ENCODE measurements around the gene CCDC197.

CCDC197 gene

DNA sequence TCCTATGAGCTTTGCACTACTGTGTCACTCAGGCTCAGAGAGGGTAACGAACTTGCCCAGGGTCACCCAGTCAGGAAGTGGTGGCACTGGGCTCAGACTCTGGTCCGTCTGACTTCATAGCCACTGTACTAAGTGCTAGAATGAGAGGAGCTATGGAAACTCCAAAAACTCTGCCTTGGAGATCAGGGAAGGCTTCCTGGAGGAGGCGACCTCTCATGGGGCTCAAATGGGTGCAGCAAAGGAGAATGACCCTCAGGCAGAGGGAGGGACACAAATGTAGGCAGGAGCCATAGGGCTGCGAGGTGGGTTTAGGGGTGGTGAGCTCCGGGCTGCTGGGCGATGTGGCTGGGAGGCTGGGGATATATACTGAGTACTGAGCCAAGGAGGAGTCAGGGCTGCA is 3.2 kb downstream of the CCDC197 start:
- DNase-seq: no peak

DNA sequence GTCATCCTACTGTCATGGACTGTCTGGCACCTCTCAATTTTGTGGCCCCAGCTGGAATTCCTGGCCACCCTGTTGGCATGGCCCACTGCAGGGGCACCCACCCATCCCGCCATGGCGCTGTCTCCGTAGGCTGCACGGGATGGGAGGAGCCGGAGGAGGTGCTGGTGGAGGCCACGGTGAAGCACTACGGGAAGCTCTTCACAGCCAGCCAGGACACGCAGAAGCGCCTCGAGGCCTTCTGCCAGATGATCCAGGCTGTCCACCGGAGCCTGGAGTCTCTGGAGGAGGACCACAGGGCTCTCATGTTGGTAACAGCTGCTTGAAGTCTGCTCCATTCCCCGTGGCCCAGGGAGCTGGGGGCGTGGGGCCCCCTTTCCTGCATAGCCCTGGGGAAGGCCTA is 3.9 kb downstream of the CCDC197 start:
- DNase-seq: no peak

DNA sequence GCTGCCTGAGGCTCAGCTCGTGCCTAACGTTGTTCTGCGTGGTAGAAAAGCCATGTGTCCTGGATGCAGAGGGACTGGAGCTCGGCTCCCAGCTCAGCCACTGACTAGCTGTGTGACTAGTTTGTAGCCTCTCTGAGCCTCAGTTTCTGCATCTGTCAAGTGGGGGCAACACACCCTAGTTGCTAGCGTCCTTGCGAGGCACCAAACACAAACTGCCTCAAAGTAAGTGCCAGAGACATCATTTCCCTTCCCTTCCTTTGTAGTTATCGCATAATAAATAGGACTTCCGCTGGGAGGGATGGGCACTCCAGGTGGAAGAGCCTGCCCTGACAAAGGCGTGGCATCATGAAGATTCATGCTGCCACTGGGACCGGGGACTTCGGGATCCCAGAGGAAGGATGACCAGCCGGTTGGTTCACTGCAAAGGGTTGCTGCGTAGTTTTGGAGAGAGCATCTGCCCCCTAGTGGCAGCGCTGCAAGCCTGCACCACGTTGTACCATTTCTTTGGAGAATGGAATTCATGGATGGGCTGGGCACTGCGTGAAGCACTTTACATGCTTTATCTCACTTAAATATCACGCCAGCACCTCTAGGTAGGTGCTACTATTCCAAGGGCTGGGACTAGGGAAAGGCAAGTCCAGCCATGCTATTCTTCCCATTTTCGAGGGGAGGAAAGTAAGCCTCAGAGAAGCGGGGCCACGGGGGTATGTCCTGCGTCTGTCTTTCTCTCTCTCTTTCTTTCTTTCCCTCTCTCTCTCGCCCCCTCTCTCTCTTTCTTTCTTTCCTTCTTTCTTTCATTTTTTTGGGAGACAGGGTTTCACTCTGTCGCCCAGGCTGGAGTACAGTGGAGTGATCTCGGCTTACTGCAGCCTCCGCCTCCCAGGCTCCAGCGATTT is 4.6 kb downstream of the CCDC197 start:
- peak; percentile 23 to 71 (median 38) for DNase-seq

GRCh38 chr14:94003397-94003796 is 6.3 kb downstream of the CCDC197 start:
- no peak for DNase-seq

GRCh38 chr14:94004015-94004414 is 6.9 kb downstream of the CCDC197 start:
- DNase-seq: no peak

- peak in 1 of 5 experiments; percentile 49 for DNase-seq
These were observed 8.4 kb downstream of the CCDC197 start for GRCh38 chr14:94005324-94006073.

GRCh38 chr14:94008234-94008633 is 11.1 kb downstream of the CCDC197 start:
- peak in 1 of 5 experiments; percentile 51 for DNase-seq

- DNase-seq: no peak
These were observed 12.7 kb downstream of the CCDC197 start for GRCh38 chr14:94009767-94010166.

DNA sequence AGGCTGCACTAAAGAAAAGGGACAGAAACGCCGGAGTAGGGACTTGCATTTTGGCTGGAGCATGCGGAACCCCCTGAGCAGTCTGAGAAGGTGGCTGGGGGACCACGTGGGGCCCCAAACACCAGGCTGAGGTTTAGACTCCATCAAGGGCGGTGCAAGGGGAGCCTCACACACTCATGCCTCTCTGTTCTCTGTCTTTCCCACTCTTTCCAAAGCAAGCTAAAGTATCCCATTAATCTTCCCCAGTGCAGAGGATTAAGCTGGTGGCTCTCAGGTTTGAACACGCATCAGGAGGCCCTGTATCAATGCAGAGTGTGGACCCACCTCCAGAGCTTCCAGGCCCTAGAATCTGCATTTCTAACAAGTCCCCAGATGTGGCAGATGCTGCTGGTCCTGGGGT is 13.5 kb downstream of the CCDC197 start:
- no peak for DNase-seq

DNA sequence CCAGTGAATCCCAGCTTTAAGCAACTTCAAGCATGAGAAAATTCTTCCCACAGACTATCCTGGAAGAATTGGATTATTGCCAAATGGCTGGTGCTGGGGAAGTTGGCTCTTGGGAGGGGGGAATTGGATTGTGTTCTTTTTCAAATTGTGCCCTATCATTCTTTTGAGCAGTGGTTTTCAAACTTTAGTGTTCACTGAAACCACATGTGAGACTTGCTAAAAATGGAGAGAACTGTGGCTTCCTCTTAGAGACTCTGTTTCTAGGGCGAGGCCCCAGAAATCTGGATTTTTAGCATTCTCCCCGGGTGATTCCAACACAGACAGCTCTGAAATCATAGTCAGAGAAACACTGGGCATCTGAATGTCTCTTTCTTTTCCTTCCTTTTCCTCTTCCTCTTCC is 14.7 kb downstream of the CCDC197 start:
- peak in 2 of 5 experiments; percentile 58 to 71 for DNase-seq

DNA sequence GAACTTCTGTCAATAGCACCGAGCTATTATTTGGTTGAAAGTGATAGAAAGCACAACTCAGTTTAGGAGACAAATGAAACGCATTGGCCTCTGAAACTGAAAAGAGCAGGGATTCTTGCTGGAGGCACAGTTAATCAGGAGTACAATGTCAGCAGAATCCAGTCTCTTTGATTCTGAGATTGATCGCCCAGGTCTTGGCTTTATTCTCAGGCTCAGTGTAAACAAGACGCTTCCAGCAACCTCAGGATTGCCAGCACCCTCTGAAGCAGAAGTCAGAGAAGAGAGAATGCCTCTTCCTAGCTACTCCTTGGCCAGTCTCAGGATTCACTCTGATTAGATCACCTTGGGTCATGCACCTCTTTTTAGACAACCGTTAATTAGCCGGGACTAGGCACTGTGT is 17.3 kb downstream of the CCDC197 start:
- no peak for DNase-seq

- no peak for DNase-seq
These were observed 18.1 kb downstream of the CCDC197 start for GRCh38 chr14:94015223-94015622.

DNA sequence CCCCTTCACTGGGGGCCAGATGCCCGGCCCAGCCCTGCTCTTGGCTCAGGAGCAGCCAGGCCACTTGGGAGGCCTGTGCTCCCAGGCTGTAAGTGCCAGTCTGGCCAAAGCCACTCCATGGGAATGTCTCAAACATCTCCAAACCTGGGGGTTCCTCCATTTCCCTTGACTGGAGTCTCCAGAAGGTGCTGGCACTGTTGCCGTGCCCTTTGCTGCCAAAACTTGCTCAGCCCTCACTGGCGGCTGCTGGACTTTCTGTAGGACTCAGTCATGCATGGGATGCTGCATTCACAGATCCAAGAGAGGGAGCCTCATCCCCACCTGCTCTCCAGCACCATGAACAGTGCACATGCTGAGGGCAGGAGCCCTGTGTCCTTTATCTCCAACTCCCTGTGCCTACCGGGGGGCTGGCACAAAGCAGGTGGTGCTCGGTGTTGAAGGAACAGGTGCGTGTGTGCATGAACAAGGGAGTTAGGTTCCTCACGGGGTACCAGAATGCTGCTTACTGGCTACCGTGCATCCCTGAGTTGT is 19.4 kb downstream of the CCDC197 start:
- no peak for DNase-seq

- no peak for DNase-seq
These were observed 21.2 kb downstream of the CCDC197 start for GRCh38 chr14:94018308-94018707.

GRCh38 chr14:94019329-94019728 is 22.2 kb downstream of the CCDC197 start:
- DNase-seq: no peak

GRCh38 chr14:94020267-94020666 is 23.2 kb downstream of the CCDC197 start:
- DNase-seq: no peak

- DNase-seq: no peak
These were observed 23.9 kb downstream of the CCDC197 start for GRCh38 chr14:94021001-94021400.

DNA sequence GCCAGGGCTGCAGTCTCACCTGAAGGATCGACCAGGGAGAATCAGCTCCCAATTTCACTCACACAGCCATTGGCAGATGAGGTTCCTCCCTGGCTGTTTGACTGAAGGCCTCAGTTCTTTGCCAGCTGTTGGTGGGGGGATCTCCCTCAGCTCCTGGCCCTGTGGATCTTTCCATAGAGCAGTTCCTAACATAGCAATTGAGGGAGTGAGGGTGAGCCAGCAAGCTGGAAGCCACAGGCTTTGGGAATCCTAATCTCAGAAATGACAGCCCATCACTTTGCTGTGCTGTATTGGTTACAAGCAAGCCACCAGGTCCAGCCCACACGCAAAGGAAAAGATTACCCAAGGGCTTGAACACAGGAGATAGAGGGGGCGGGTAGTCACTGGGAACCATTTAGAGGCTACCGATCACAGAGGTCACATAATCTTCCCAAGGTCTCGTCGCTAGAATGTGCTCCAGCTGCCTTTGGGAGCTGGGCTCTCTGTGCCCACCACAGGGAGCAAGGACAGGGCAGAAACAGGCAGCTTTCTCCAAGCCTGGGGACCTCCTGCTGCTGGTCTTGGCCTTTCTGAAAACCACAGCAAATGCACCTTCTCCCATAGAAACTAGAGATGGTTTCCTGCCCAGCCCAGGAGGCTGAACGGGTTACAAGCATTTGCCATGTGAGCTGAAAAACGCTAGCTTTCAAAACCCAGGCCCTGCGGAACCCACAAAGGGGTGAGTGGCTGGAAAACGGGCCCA is 24.5 kb downstream of the CCDC197 start:
- DNase-seq: peak in 1 of 5 experiments; percentile 61

- DNase-seq: no peak
These were observed 25.7 kb downstream of the CCDC197 start for GRCh38 chr14:94022532-94023411.

DNA sequence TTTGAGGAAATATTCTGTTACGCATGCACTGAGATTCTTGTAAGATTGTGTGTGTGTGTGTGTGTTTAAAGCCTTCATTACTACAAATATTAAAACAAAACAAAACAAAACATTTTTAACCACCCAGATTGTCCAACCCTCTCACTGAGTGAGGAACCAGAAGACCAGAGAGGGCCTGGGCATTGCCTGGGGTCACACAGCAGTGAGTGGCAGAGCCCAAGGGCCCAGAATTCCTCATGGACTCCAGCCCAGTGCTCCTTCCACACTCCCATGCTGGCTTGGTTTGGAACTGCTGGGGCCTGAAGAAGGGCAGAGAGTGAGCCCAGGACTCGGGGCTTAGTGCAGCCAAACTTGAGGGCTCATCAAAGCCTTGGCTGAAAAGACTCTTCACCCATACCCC is 27.4 kb downstream of the CCDC197 start:
- DNase-seq: no peak

GRCh38 chr14:94025720-94026119 is 28.6 kb downstream of the CCDC197 start:
- DNase-seq: no peak

All from T-helper 2 cell (primary cell).